Head of caudate nucleus (tissue), 42 donors: ENCODE data around the gene RAB3GAP1.

Experiments used
- DNase-seq, 42 donors: peaks; one replicate each; pipeline versions ENCODE4 v3.0.0 to v3.0.0-alpha.2; 2020 to 2021; ENCODE audit warnings: mixed read lengths in 7 of 42
- intact Hi-C: fragments of 100-400 bp; cut with DNase I; formaldehyde crosslinking; loops from one replicate; pipeline ENCODE4 v1.15.0; 2022

RAB3GAP1 gene

DNA sequence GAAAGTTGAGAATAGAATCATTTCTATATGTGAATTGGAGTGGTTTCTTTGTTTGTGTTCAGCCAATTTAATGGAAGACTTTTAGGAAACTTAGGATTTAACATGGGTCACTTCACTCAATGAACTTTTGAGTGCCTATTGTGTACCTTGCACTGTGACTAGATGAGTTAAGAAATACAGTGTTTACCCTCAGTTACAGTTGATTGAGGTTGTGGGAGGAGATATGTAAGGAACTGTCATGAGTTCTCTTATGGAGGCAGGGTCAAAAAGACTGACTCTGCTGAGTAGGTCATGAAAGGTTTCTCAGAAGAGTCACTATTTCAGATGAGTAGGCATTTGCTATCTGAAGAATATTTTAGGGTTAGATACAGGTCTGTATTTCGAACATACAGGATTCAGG lies 98.6 kb downstream of the RAB3GAP1 start:
- DNase-seq, result no peak
- intact Hi-C loops, result no loop called here

GRCh38 chr2:135151615-135152014 lies 99.5 kb downstream of the RAB3GAP1 start:
- DNase-seq, result no peak
- intact Hi-C loops, result no loop called here

DNA sequence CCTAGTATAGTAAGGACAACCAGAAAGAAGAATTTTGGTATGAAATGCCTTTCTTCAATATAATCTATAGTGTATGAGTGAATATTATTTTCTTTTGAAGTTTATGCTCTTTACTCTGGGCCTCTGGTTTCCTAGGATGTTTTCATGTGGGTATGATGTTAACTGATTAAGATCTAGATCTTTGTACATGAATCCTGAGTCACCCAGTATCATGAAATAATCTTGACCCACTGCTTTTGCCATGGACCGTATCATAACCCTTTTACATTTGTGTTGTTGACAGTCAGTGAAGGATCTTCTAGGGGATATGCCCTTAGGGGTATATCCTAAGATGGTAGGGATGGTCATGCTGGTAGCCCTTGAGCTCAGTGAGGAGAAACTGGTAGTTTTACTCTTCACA lies 100.3 kb downstream of the RAB3GAP1 start:
- no peak for DNase-seq
- intact Hi-C loops, result no loop called here

DNA sequence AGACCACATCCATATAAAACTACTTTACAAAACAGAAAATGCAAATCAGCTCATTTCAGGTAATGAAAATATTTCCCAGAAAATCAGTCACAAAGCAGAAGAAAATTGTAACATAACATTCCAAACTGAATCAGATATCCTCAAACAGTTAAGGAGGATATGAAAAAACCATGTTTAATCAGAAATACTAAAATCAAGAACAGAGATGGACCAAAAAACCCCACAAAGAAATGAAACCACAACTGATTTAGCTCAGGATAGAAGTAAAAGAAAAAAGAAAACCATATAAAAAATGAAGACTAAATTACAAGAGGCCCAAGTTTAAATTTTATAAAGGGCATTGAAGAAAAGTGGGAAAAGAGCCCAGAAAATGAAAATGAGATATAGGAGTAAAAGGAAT lies 102.9 kb downstream of the RAB3GAP1 start:
- intact Hi-C loops, result no loop called here
- no peak for DNase-seq

DNA sequence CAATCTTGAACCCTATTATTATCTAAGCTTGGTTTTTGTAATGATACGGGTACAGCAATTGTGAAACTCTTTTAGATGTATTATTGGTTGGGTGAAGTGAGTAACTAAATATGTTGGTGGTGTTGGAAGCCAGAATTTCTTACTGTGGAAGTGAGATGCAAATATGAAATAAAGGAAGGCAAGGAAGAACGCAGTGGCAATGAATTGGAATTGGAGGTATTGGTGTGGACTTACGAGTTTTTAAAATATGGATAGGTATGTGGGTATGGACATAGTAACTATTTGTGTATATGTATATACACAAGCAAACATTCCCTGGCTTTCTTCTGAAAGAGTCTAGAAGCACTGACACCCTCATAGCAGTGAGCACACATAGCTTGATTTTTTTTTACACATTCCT lies 105.8 kb downstream of the RAB3GAP1 start:
- no peak for DNase-seq
- intact Hi-C loops, result no loop called here

GRCh38 chr2:135159191-135159590 lies 107.1 kb downstream of the RAB3GAP1 start:
- intact Hi-C loops, result no loop called here

DNA sequence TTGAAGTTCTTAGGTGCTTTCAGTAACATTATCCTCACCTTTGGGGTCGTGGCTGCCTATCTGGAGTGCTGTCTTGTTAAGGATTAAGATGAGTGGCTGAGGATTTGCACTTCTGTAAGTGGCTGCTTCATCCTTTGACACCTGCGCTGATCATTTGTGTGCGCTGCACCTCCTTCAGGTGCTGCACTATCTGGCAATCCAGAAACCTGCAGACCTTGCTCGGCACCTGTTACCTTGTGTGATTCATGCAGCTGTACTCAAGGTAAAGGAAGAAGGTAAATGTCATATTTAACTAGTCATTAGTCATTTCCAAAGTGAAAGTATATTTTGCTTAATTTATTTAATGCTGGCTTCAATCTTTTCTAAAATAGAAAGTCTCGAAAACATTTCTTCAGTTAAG lies 110.3 kb downstream of the RAB3GAP1 start:
- intact Hi-C loops, result no loop called here
- DNase-seq, result peak in 2 of 42 donors; percentile 24 to 25

More at GRCh38 chr2:135159191-135159590, 107.1 kb downstream of the RAB3GAP1 start:
- DNase-seq, result no peak

- DNase-seq, result no peak
- intact Hi-C loops, result no loop called here
Measured at GRCh38 chr2:135162786-135163185, 110.7 kb downstream of the RAB3GAP1 start.

DNA sequence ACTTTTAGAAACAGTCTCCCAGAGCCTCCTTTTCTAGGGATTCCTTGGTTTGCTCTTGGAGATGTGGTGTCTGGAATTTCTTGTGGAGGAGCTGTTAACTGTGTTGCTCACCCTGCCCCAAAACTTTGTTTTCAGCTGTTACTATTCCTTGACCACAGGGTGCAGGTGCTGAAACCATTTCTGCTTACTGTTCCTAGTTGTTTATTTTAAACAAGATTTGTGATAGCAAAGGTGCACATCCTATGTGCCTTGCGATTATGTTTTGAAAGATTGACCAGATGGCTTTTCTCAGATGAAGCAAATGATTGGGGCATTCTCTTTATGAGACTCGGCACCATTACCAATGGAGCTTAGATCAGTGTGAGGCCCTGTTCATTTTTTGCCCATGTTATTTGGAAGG lies 111.2 kb downstream of the RAB3GAP1 start:
- DNase-seq, result no peak
- intact Hi-C loops, result no loop called here

DNA sequence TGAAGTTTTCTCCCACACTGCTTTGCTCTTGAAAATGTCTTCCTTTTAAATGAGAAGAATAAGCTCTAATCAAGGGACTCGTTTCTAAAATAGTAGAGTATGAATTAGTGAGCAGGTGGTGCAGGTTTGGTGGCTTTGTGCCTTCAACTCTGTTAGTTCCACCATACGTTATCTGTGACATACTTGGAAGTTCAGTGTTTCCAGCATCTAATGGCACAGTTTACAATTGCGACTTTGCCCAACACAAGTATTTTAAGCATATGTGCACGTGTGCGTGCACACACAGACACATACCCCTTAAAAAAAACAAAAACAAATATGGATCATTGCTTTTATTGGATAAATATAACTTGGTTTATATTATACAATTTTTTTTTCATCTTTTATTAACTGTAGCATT lies 111.8 kb downstream of the RAB3GAP1 start:
- intact Hi-C loops, result no loop called here
- no peak for DNase-seq

GRCh38 chr2:135164431-135164830 lies 112.3 kb downstream of the RAB3GAP1 start:
- intact Hi-C loops, result no loop called here
- no peak for DNase-seq

- intact Hi-C loops, result no loop called here
- DNase-seq, result no peak
Measured at GRCh38 chr2:135167273-135167672, 115.2 kb downstream of the RAB3GAP1 start.

GRCh38 chr2:135168204-135168856 lies 116.2 kb downstream of the RAB3GAP1 start:
- intact Hi-C loops, result no loop called here
- DNase-seq, result no peak

DNA sequence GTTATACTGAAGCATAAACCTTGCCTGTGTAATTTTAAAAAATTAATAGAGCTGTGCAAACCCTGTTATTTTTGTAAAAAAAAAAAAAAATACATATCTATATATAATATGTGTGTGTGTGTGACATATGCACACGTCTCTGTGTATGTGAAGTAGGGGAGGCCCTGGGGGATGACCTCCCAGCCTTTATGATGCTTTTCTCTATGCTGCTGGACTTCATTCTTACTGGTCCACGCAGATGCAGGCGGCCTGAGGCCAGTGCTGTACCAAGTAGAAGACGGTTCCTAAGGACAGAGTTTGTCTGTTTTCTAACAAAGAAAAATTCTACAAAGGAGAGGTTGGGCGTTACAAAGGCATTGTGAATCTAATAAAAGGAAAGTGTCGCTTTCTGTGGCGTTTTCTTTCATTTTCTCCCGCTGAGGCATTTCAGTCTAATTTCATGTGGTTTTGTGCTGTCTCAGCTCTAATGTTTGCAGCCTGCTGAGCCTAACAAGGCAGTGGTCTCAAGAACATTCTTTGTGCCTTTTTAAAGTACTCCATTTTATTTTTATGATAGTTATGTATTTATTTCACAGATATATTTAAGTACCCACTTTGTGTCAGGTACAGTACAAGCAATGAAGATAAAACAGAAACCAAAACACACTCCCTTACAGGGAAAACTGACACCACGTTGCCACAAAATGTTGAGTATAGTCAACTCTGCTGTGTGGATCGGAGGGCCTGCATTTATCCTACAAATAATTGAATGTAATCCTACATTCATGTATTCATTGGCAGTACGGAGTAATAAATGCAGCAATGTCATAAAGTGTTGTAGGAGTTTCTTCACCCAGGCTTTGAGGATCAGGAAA lies 118.0 kb downstream of the RAB3GAP1 start:
- DNase-seq, result no peak
- intact Hi-C loops, result no loop called here

DNA sequence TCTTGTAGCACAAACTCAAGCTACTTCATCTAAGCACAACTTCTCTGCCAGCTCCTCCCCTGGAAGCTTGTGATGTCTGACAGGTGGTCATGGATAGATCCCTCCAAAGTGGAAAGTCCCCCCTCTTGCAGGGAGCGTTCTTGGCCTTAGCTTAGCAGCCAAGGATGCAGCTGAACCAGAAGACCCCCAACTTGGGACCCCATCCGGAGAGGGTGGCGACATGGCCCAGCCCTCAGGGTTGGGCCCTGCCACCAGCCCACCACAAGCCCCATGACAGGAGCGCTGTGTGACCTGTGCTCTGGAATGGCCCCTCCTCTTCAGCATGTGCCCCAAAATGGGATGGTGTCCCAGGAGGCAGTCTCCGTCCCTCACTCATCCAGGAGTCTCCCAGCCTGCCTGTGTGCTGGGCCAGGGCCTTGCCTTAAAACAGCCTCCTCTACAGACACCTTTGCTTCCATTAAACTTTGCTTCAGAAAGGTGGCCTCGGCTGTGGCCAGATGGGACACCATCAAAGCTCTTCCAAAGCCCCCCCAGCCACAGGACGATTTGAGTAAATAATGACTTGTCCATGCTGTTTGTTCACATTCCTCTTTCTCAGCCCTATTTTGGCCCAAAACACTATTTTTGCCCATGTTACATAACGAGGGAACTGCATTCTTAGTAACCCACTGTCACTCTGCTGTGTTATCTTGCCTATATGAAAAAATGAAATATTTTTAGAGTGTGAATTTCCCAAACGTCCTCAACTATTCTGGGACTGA lies 122.1 kb downstream of the RAB3GAP1 start:
- DNase-seq, result no peak
- intact Hi-C loops, result no loop called here

DNA sequence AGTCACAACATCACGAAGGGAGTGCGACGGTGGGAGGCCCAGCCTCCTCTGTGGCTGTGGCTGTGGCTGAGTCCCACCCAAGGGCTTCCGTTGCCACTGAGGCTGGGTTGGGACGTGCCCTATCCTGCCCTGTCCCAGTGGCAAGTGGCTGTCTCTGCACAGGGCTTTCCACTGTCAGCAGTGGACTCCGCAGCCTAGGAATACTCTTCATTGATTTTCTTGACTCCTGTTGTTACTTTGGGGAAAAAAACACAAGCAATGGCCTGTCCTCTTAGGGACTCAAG lies 122.7 kb downstream of the RAB3GAP1 start:
- intact Hi-C loops, result no loop called here
- no peak for DNase-seq

DNA sequence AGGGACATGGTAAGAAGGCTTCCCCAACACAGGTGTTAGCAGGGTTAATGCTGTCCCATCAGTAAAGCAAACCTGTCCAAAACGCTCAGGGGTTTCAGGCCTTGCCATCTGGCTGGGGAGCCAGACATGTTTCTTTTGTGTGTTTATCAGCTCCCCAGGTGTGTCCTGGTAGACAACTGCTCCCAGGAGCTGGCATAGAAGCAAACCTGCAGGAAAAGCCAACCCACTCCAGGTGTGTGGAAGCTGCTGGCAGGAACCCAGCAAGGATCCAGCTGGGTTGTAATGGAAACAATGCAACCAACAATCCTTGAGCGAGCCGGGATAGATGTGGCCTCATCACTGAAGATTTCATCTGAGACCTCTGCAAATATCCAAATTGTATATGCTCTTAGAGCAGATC lies 123.1 kb downstream of the RAB3GAP1 start:
- intact Hi-C loops, result no loop called here
- DNase-seq, result no peak

DNA sequence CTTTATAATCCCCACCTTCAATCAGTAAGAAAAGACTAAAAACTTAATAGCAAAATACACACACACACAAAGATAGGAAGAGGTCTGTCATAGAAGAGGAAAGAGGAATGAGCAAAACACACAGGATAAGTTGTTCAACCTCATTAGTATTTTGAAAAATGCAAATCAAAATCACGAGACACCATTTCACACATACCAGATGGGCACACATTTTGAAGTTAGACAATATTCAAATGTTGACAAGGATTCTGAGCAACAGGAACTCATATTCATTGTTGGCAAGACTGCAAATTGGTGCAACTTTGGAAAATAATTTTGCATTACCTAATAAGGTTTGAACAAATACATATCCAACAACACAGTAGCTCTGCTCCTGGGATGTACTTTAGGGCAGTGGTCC lies 127.6 kb downstream of the RAB3GAP1 start:
- no peak for DNase-seq
- intact Hi-C loops, result no loop called here

- intact Hi-C loops, result no loop called here
- DNase-seq, result no peak
Measured at GRCh38 chr2:135182190-135182589, 130.1 kb downstream of the RAB3GAP1 start.

DNA sequence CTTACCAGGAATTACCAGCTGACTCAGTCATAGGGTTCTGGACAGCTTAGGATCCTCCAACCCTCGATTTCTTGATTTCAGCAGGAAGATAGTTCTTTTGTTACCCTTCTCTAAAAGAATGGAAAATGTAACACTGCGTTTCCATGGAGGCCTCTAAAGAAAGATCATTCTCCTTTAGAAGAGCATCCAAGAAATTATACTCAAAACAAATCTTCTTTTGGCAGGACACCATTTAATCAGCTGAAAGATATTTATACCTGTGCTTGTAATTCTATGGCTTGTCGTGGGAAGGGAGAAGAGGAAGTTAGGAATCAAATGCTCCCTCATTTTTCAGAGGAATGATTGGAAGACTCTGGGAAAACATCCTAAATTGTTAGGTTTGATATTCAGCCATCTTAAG lies 130.5 kb downstream of the RAB3GAP1 start:
- intact Hi-C loops, result no loop called here
- DNase-seq, result no peak
